Activated naive CD8-positive, alpha-beta T cell treated with anti-CD3 and anti-CD28 coated beads for 36 hours (primary cell): ENCODE results near the gene SPDYA. TPM values are rescaled to one million over a fixed set of nuclear protein-coding genes. Genes with fewer than 3 reads are reported as not detected.
"Not testable (repeated sequence)": the region's sequence is repeated elsewhere in the genome, so short reads cannot be mapped to it uniquely, and the experiment has no call there.

Experiments used
- DNase-seq: peaks from one replicate; pipeline ENCODE4 v3.0.0; 2021
- H3K27ac Mint-ChIP-seq: one replicate; pipeline ENCODE4 v1.8.0; 2022; ENCODE audit warnings: mild to moderate bottlenecking, moderate library complexity, mixed read lengths
- H3K27me3 Mint-ChIP-seq: one replicate; pipeline ENCODE4 v1.8.0; 2022; ENCODE audit warnings: mild to moderate bottlenecking, mixed read lengths
- H3K36me3 Mint-ChIP-seq: one replicate; pipeline ENCODE4 v1.8.0; 2021; ENCODE audit warnings: mild to moderate bottlenecking, mixed read lengths
- H3K4me1 Mint-ChIP-seq: one replicate; pipeline ENCODE4 v1.8.0; 2021; ENCODE audit warnings: mixed read lengths
- H3K4me3 Mint-ChIP-seq: one replicate; pipeline ENCODE4 v1.8.0; 2022; ENCODE audit warnings: mild to moderate bottlenecking, moderate library complexity, mixed read lengths
- H3K9me3 Mint-ChIP-seq: one replicate; pipeline ENCODE4 v1.8.0; 2022; ENCODE audit warnings: mixed read lengths
- total RNA-seq, 2 experiments: library from RNA; stranded (reverse); gene quantifications; one replicate each; pipeline ENCODE4 v1.2.3, GENCODE V29; 2021

SPDYA gene
- under 1 TPM; 0.40 to 0.85 TPM for total RNA-seq

DNA sequence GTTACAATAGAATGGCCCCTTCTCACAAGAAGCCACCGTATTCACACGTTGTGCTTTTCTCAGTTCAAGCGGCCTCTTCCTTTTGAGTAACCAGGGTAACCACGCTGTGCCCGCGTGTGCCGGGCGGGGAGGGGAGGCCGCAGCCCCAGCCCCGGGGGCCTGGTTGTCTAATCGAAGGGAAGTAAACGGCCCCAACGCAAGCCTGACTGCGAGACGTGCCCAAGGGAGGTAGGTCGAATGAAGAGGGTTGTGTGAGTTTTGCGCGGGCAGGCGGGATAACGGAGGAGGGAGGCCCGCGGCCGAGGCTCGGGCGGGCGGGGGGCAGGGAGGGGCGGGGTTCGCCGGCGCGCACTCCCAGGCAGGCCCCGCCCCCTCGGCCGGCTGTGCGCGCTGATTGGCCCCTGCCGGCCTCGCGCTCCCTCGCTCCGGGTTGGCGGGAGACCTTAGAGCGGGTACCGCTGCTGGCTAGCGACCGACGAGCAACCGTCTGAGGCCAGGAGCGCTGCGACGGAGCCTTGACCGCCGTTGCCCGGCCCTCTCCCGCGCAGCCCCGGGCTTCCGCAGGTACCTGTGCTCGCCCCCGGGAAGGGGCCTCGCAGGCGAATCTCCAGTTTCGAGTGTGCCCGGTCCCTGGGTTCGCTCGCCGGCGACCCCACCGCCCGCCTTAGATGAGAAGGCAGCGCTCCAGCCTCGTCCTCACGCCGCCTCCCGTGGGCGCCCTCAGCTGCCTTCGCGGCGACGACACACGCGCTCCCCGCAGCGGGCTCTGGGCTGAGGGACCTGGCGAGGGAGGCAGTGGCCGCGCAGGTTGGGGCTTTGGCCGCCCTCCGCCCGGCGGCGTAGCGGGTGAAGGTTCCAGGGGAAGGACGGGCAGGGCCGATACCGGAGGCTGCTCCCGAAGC is at the start of gene SPDYA:
TSS of gene SPDYA (plus strand) at position 451 of the 902 bp plus-strand sequence. CDS start 5,181 bp downstream, outside the sequence.
- peaks cover 3% of the 10 kb centered on the region for H3K9me3 Mint-ChIP-seq
- H3K27ac Mint-ChIP-seq: peak within 1 kb of the TSS; percentile 48
- H3K27me3 Mint-ChIP-seq: peaks cover 7% of the 10 kb centered on the region
- H3K36me3 Mint-ChIP-seq: peaks cover 11% of the 10 kb centered on the region
- H3K4me3 Mint-ChIP-seq: peak within 1 kb of the TSS; percentile 69
- H3K4me1 Mint-ChIP-seq: peaks cover 11% of the 10 kb centered on the region
- DNase-seq: peak; percentile 85

DNA sequence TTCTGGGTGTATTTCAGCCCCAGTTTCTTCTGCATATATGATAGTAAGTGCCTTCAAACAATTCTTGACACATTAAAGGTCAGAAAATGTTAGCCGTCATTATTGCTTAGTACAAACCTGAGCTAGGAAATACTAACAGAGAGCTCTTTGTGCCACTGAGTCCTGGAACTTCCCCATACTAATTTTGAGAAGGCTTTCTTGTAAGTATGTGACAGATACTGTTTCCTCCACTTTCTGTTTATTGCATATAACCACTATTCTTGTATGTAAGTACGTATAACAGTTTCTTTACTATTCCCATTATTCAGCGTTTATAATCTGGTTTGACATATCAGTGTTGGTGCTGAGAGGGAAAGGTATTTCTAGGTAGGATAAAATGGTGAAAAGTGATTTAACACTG is 49.2 kb upstream of the SPDYA start:
- Mint-ChIP-seq H3K4me1 (peaks cover 68% of the 10 kb centered on the region), H3K27me3 (no peaks in the 10 kb centered on the region), H3K9me3 (no peaks in the 10 kb centered on the region), H3K27ac (no peak overlapping the region), H3K36me3 (peaks cover 33% of the 10 kb centered on the region), H3K4me3 (no peak overlapping the region)
- DNase-seq: no peak

DNA sequence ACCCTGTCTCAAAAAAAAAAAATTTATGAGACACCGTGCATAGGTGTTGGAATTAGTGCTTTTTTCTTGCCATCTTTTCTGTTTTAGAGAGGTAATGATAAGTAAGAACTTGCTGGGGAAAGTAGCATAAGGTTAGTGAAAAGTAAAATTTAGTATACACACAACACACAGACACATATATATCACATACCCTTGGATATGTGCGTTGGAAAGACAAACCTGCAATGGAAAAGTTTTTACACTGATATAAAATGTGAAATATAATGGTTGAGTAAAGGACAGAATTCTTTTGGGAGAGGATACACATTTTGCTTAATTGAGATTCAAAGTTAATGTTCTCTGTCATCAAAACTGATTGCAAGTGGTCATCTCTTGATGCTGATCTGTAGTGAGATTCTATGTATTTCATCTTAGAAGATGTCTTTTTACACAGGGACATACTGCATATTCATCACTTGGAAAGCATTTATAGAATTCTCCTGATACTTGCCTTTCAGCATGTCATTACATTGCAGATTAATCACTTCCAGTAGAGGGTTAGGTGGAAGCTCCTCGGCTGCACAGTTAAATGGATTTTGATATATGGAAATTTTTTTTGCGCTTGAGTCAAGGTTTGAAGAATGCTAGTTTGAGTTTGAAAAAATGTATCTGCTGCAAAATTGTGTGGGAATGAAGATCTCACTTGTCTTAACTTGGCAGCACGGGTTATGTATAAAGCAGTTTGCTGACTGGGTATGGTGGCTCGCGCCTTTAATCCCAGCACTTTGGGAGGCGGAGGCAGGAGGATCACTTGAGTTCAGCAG is 45.5 kb upstream of the SPDYA start:
- H3K27ac Mint-ChIP-seq: peak overlapping the region; percentile 14
- no peaks in the 10 kb centered on the region for H3K27me3 Mint-ChIP-seq
- H3K9me3 Mint-ChIP-seq: peaks cover 5% of the 10 kb centered on the region
- H3K4me3 Mint-ChIP-seq: no peak overlapping the region
- no peak for DNase-seq
- H3K4me1 Mint-ChIP-seq: peaks cover 72% of the 10 kb centered on the region
- peaks cover 39% of the 10 kb centered on the region for H3K36me3 Mint-ChIP-seq

DNA sequence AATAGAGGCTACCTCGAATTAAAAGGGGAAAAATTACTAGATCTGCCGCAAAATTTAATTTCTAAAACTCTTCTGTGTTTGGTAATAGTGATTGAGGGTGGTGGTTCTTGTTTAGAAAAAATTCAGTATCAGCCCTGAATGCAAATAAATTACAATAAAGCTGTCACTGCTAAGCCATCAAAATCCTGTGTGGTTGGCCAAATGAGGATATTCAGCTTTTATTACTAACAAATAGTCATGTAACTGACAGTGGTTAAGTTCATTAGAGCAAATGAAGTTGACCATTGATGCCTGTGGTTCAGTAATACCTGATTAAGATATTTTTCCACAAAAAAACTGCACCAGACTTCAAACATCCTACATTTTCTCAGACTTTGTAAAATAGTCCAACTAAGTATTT is 44.6 kb upstream of the SPDYA start:
- no peak for DNase-seq
- no peak overlapping the region for H3K4me3 Mint-ChIP-seq
- H3K27ac Mint-ChIP-seq: no peak overlapping the region
- H3K36me3 Mint-ChIP-seq: peaks cover 42% of the 10 kb centered on the region
- H3K9me3 Mint-ChIP-seq: peaks cover 5% of the 10 kb centered on the region
- peaks cover 75% of the 10 kb centered on the region for H3K4me1 Mint-ChIP-seq
- H3K27me3 Mint-ChIP-seq: no peaks in the 10 kb centered on the region

DNA sequence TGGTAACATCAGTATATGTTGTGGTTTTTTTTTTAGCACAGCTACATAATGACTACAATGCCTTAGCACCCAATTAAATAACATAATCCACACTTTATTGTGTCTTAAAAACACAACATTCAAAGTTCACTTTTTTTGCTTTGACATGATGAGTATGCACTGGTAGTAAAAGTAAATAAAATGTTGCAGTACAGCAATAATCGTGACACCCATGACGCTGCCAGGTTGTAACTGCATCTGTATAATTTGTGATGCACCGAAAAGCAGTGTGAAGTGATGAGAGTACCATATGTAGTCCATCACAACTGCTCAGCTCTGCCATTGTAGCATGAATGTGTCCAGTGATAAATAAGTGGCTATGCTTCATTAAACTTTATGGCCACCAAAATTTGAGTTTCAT is 43.3 kb upstream of the SPDYA start:
- H3K9me3 Mint-ChIP-seq: peaks cover 5% of the 10 kb centered on the region
- no peak overlapping the region for H3K4me3 Mint-ChIP-seq
- peaks cover 38% of the 10 kb centered on the region for H3K36me3 Mint-ChIP-seq
- H3K27me3 Mint-ChIP-seq: no peaks in the 10 kb centered on the region
- DNase-seq: no peak
- H3K4me1 Mint-ChIP-seq: peaks cover 75% of the 10 kb centered on the region
- H3K27ac Mint-ChIP-seq: no peak overlapping the region

DNA sequence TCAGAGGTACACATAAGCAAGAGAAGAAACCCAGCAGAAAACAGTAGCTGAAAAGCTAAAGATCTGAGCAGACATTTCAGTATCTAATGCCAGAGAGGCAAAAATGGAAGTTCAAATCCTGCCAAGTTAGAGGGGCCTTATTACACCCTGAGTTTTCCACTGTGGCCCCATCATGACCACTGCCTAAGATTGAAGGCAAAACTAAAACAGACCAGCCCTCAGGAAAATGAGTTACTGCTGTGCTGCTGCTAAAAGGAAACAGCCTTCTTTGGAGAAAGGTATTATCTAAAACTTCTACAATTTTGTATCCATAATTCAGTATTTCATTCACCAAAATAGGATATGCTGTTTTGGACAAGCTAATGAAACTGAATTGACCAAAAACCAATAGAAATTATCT is 42.2 kb upstream of the SPDYA start:
- no peak for DNase-seq
- Mint-ChIP-seq H3K27ac (peak overlapping the region; percentile 22), H3K4me1 (peaks cover 72% of the 10 kb centered on the region), H3K36me3 (peaks cover 38% of the 10 kb centered on the region), H3K4me3 (no peak overlapping the region), H3K27me3 (no peaks in the 10 kb centered on the region), H3K9me3 (peaks cover 5% of the 10 kb centered on the region)

DNA sequence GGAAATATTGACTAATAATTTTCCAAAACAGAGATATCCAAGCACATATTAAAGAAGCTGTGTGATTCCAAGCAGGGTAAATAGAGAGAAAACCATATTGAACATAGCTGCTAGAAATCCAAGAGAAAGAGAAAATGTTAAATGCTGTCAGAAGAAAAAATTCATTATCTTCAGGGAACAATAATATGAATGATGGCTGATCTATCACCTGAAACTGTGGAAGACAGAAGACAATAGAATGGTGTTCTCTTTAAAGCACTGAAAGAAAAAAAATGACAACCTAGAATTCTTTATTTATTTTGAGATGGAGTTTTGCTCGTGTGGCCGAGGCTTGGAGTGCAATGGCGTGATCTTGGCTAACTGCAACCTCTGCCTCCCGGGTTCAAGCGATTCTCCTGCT is 41.7 kb upstream of the SPDYA start:
- Mint-ChIP-seq H3K4me3 (no peak overlapping the region), H3K9me3 (peaks cover 5% of the 10 kb centered on the region), H3K27me3 (no peaks in the 10 kb centered on the region), H3K27ac (no peak overlapping the region), H3K4me1 (peaks cover 71% of the 10 kb centered on the region), H3K36me3 (peaks cover 36% of the 10 kb centered on the region)
- no peak for DNase-seq

DNA sequence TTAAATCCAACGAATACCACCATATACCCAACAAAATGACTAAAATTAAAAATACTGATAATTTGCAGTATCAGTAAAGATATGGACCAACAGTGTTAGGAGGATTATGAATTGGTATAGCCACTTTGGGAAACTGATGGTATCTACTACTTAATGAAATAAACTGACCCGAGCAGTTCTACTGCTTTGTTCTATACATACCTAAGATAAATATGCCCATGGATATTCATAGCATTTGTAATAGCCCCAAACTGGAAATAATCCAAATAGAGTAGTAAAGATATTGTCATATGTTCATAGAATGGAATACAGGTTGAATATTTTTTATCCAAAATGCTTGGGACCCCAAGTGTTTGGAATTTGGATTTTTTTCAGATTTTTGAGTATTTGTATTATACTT is 38.3 kb upstream of the SPDYA start:
- H3K27ac Mint-ChIP-seq: no peak overlapping the region
- DNase-seq: no peak
- H3K4me3 Mint-ChIP-seq: no peak overlapping the region
- no peaks in the 10 kb centered on the region for H3K27me3 Mint-ChIP-seq
- peaks cover 5% of the 10 kb centered on the region for H3K9me3 Mint-ChIP-seq
- peaks cover 25% of the 10 kb centered on the region for H3K36me3 Mint-ChIP-seq
- H3K4me1 Mint-ChIP-seq: peaks cover 63% of the 10 kb centered on the region

DNA sequence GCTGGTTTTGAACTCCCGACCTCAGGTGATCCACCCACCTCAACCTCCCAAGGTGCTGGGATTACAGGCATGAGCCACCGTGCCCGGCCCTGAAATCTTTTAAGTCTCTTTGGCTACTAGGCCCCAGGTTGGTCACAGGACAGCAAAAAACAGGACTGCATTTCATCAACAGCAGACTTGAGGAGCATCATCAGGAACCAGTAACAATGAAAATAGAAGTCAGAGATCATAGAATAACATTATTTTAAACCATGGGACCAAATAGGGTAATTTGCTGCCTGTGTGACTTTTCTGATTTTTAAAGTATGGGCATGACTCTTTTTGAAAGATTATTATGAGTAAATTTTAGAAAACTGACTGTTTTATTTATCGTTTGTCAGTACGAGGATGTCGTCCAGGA is 34.2 kb upstream of the SPDYA start:
- H3K9me3 Mint-ChIP-seq: no peaks in the 10 kb centered on the region
- no peaks in the 10 kb centered on the region for H3K27me3 Mint-ChIP-seq
- no peak overlapping the region for H3K4me3 Mint-ChIP-seq
- H3K4me1 Mint-ChIP-seq: peaks cover 40% of the 10 kb centered on the region
- DNase-seq: no peak
- H3K36me3 Mint-ChIP-seq: peaks cover 16% of the 10 kb centered on the region
- H3K27ac Mint-ChIP-seq: no peak overlapping the region

DNA sequence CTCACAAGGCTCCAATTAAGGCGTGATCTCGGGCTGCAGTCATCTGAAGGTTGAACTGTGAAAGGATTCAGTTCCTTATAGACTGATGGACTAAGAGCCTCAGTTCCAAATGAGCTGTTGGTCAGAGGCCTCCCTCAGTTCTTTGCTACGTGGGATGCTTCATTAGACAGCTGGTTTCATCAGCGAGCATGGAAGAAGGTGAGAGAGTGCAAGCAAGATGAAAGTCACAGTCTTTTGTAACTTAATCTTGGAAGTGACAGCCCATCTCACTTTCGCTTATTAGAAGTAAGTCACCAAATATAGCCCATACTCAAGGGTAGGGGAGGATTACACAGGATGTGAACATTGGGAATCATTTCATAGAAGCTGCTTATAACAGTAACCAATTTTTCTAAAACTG is 32.2 kb upstream of the SPDYA start:
- Mint-ChIP-seq H3K9me3 (no peaks in the 10 kb centered on the region), H3K27me3 (no peaks in the 10 kb centered on the region), H3K4me1 (peaks cover 28% of the 10 kb centered on the region), H3K36me3 (peaks cover 18% of the 10 kb centered on the region), H3K4me3 (no peak overlapping the region), H3K27ac (peak overlapping the region; percentile 45)
- DNase-seq: no peak

DNA sequence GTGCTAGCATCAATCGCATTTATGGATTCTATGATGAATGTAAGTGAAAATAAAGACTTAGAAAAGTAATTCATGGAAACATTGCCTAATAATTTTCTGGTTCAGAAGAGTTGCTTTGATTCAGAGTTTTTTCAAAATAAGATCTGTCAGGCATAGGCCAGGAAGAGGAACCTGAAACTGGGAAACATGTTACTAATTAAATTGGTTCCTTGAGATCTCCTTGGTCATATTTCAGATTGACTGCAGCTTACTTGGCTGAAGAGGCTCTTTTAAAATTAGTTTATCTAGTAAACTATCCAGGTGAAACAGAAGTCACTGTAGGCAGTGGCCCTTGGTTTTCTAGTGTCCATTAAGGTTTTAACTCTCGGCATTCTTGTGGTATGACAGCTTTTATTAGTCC is 31.6 kb upstream of the SPDYA start:
- Mint-ChIP-seq H3K4me3 (no peak overlapping the region), H3K9me3 (no peaks in the 10 kb centered on the region), H3K36me3 (peaks cover 18% of the 10 kb centered on the region), H3K27me3 (no peaks in the 10 kb centered on the region), H3K4me1 (peaks cover 24% of the 10 kb centered on the region), H3K27ac (no peak overlapping the region)
- no peak for DNase-seq

DNA sequence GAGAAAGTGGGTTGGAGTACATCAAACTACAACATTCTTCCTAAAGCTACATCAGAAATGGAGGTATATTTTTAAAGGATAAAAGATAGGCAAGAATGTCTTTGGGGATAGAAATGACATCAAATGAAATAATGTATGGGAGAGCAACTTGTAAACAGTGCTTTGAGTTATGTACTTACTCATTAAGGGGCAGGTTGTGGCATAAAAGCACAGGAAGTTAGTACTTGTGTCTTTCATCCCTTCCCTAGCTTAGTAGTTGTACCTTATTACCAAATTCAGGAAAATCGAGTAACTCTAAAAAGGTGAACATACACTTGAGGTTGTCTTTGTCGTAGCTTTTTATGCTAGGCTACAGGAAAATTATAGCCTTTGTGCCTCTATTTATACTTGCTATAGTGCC is 30.1 kb upstream of the SPDYA start:
- Mint-ChIP-seq H3K4me3 (no peak overlapping the region), H3K27ac (no peak overlapping the region), H3K9me3 (no peaks in the 10 kb centered on the region), H3K36me3 (peaks cover 23% of the 10 kb centered on the region), H3K27me3 (no peaks in the 10 kb centered on the region), H3K4me1 (peaks cover 18% of the 10 kb centered on the region)
- no peak for DNase-seq

DNA sequence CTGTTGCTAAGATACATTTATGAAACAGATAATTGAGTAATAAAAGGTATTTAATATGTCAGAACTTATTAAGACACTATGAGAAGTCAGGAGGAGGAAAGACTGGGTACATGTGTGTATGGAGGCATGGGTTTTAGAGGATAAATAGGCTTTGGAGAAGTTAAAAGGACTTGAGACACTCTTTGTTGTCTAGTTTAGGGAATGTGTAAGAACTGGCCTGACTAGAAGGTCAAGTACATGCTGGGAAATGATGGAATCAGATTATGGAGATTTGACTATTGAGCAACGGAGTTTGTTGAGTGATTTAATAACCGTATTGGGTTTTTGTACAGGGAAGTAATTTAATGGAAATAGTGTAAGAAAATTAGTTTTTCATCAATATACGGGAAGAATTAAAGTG is 28.2 kb upstream of the SPDYA start:
- no peak overlapping the region for H3K27ac Mint-ChIP-seq
- peaks cover 12% of the 10 kb centered on the region for H3K4me1 Mint-ChIP-seq
- peaks cover 19% of the 10 kb centered on the region for H3K36me3 Mint-ChIP-seq
- H3K27me3 Mint-ChIP-seq: no peaks in the 10 kb centered on the region
- H3K9me3 Mint-ChIP-seq: no peaks in the 10 kb centered on the region
- no peak overlapping the region for H3K4me3 Mint-ChIP-seq
- no peak for DNase-seq

DNA sequence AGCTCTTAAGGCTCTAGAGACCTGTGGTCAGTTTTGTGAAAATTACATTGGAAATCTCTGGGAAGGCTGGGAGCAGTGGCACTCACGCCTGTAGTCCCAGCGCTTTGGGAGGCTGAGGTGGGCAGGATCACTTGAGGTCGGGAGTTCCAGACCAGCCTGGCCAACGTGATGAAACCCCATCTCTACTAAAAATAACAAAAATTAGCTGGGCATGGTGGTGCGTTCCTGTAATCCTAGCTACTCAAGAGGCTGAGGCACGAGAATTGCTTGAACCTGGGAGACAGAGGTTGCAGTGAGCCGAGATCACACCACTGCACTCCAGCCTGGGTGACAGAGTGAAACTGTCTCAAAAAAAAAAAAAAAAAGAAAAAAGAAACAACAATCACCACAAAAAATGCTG is 26.1 kb upstream of the SPDYA start:
- H3K9me3 Mint-ChIP-seq, DNase-seq, H3K4me1 Mint-ChIP-seq, H3K4me3 Mint-ChIP-seq, H3K27me3 Mint-ChIP-seq, H3K27ac Mint-ChIP-seq: not testable (repeated sequence)
- H3K36me3 Mint-ChIP-seq: peaks cover 25% of the 10 kb centered on the region

DNA sequence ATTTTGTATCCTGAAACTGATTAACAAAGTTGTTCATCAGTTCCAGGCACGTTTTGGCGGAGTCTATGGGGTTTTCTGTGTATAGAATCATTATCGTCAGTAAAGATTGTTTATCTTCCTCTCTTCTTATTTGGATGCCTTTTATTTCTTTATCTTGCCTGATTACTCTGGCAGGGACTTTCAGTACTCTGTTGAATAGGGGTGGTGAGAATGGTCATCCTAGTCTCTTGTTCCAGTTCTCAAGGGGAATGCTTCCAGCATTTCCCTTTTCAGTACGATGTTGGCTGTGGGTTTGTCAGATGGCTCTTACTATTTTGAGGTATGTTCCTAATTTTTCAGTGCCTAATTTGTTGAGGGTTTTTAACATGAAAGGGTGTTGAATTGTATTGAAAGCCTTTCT is 14.0 kb upstream of the SPDYA start:
- Mint-ChIP-seq H3K36me3 (peaks cover 52% of the 10 kb centered on the region), H3K27ac (no peak overlapping the region)
- no peak for DNase-seq

More for the DNA sequence above, 14.0 kb upstream of the SPDYA start:
- peaks cover 15% of the 10 kb centered on the region for H3K9me3 Mint-ChIP-seq
- no peaks in the 10 kb centered on the region for H3K27me3 Mint-ChIP-seq
- peaks cover 22% of the 10 kb centered on the region for H3K4me1 Mint-ChIP-seq
- H3K4me3 Mint-ChIP-seq: no peak overlapping the region
